Testis (tissue), 2 donors: ENCODE data around the gene POPDC2.

Experiments used
- POLR2A ChIP-seq: fragments of 450-650 bp; IDR thresholded peaks from one replicate; pipeline ENCODE4 v1.6.1; 2017; ENCODE audit warnings: antibody characterized with exemption, mild to moderate bottlenecking, moderate library complexity
- TF ChIP-seq, protein P1 (sequence below), 3 experiments: fragments of 450-650 bp in 2 of 3; fragments of 200-600 bp in 1 of 3; sonication (generic) in 1 of 3; IDR thresholded peaks; one replicate each; pipeline ENCODE4 v1.5.1; 2016 to 2019; ENCODE audit warnings: antibody characterized with exemption in 3 of 3, mild to moderate bottlenecking in 2 of 3, moderate library complexity in 1 of 3

DNA sequence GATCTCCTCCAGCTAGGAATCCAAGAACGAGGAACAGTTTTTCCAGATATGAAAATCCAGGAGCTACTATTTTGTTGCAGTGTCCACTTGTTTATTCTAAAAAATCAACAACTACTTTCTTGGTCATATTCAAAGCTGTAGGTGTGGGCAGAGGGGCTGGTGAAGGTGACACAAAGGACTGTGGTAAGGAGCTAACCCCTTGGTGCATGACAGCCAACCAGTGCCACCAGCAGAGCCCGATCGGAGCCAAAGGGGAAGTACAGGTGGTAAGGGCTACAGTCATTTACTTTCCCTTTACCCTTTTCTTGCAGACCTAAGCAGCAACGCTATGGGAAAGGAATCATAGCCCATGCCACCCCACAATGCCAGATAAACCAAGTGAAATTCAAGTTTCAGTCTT, 32.0 kb downstream of the POPDC2 start:
- TF ChIP-seq, protein P1, sequence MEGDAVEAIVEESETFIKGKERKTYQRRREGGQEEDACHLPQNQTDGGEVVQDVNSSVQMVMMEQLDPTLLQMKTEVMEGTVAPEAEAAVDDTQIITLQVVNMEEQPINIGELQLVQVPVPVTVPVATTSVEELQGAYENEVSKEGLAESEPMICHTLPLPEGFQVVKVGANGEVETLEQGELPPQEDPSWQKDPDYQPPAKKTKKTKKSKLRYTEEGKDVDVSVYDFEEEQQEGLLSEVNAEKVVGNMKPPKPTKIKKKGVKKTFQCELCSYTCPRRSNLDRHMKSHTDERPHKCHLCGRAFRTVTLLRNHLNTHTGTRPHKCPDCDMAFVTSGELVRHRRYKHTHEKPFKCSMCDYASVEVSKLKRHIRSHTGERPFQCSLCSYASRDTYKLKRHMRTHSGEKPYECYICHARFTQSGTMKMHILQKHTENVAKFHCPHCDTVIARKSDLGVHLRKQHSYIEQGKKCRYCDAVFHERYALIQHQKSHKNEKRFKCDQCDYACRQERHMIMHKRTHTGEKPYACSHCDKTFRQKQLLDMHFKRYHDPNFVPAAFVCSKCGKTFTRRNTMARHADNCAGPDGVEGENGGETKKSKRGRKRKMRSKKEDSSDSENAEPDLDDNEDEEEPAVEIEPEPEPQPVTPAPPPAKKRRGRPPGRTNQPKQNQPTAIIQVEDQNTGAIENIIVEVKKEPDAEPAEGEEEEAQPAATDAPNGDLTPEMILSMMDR (IDR thresholded peaks at IDR 0.05): no peak
- TF ChIP-seq POLR2A: no peak
